AML-193 (cell line): ENCODE results near the gene DYNC1I2.
A peak's percentile ranks its signal among the peaks of the same experiment; 100 is the strongest.

Source experiments
- DNase-seq, 2 experiments: peaks; one replicate each; lab custom pipeline; 2025; lab: John Stamatoyannopoulos, UW

Gene DYNC1I2

DNA sequence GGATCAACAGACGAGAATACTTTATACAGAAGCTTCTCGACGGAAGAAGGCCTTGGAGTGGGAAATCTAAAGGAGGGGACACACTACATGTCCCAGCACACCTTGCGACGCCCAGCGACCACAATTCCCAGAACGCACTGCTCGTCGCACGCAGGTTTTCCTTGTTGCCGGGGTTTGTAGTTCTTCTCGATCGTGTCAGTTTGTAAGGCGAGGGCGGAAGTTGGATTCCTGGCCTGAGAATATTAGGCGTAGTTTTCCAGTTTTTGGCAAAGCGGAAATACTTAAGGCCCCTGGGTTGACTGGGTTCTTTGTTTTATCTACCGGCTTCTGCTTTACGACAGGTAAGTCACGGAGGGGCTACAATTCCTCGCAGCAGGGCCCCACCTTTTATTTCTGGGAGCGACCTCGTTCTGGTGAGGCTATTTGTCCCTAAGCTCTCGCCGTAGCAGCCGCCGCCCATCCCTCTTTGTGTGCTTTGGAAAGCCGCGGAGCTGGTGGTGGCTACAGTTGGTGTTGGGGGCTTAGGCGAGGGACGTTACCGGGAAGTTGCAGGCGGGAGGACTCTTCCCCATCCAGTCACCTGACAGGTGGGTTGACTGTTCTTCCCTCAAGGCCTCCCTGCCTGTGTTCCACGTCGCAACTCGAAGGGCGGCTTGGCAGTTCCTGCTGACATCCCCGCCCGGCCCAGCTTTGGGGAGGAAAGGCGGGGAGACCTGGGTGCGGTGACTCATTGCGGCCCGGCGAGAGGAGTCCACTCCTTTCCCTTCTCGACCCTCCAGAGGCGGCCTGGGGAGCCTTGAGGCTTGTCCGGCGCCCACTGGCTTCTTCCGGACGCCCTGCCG is at the start of gene DYNC1I2:
Gene DYNC1I2, plus strand, starts transcription at position 183 of the 842 bp plus-strand sequence. CDS start 2,687 bp downstream, outside the sequence.
- DNase-seq, result peak; percentile 57 to 63

DNA sequence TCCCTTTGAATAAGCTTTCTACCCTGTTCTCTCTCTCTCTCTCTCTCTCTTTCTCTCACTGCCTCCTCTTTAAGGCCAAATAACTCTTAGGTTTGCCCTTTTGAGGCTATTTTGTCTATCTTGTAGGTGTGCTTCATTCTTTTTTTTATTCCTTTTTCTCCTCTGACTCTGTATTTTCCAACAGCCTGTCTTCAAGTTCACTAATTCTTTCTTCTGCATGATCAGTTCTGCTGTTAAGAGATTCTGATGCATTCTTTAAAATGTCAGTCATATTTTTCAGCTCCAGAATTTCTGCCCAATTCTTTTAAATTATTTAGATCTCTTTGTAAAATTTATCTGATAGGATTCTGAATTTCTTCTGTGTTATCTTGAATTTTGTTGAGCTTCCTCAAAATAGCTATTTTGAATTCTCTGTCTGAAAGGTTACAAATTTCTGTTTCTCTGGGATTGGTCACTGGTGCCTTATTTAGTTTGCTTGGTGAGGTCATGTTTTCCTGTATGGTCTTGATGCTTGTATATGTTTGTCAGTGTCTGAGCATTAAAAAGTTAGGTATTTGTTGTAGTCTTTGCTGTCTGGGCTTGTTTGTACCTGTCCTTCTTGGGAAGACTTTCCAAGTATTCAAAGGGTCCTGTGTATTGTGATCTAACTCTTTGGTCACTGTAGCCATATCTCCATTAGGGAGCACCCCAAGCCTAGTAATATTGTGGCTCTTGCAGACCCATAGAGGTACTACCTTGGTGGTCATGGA is 35.4 kb upstream of the DYNC1I2 start:
- DNase-seq, result no peak

DNA sequence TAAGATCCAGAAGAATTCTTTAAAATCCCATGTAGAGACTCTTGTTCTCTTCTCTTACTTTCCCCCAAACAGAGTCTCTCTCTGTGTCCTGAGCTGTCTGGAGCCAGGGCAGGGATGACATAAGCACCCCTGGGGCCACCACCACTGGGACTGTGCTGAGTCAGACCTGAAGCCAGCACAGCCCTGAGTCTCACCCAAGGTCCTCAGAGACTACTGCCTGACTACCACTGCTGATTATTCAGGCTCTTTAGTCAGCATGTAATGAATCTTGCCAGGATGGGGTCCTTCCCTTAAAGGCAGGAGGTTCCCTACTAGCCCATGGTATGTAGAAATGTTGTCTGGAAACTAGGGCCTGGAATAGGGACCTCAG is 34.9 kb upstream of the DYNC1I2 start:
- DNase-seq, result no peak

GRCh38 chr2:171655586-171655985 is 31.7 kb upstream of the DYNC1I2 start:
- DNase-seq, result peak; percentile 75 to 84

DNA sequence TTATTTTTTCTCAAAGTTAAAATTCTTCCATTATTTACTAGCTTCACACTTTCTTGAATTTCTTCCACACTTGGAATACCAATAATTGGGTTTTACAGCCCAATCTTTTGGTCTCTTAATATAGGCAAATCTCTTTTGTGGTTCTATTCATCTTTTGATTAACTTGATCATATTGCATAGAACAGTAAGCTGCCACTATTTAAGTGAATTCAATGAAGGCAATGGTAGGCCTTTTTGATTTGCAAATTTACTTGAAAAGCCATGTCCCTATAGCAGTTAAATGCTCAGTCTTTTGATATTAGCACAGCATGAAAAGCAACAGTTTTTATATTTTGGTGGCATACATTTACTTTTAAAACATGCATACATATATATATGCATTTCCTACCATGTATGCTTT is 20.2 kb upstream of the DYNC1I2 start:
- no peak for DNase-seq

GRCh38 chr2:171668183-171668582 is 19.1 kb upstream of the DYNC1I2 start:
- no peak for DNase-seq

DNA sequence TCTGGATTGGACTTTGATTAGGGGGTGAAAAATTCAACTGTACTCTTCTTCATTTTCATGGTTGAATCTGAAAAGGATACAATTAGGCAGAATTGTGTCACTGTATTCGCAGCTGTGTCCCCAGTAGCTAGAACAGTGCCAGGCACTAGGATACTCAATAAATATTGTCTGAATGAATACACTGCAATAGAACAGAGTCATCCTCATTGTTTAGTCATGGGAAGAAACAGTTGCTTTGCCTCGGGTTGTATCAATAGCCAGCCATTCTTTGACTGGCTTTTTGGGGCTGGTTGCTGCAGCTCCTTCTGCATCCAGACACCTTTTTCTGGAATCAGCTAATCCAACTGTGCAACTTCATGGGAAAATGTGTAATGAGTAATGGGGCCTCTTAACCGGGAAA is 18.1 kb upstream of the DYNC1I2 start:
- DNase-seq, result no peak

DNA sequence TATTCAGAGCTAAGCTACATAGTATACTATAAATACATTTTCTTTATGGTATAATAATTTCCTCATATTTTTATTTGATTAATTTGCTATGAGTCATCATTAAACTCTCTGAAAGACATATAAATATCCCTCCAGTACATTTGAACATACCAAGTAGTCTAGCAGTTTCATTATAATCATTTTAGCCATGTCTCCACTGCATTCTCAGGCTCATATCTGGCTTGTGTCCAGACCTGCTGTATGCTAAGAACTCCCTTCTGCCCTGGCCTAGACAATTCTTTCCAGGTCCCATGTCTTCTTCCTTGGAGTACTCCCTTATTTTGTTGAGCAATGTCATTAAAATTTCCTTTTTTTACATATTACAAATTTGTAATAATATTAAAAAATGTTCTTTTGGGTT is 16.6 kb upstream of the DYNC1I2 start:
- no peak for DNase-seq

DNA sequence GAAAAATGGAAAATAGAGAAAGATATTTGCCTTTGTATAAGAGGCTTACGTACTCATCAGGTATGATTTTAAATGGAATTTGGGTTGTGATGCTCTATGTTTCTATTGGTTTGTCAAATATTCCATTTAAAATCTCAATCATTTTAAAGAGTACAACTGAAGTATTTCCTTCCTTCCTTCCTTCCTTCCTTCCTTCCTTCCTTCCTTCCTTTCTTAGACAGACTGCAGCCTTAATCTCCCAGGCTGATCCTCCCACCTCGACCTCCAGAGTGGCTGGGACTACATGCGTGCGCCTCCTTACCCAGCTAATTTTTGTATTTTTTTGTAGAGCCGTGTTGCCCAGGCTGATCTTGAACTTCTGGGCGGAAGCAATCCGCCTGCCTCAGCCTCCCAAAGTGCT is 15.4 kb upstream of the DYNC1I2 start:
- no peak for DNase-seq

- no peak for DNase-seq
Observed at GRCh38 chr2:171673905-171674304, 13.4 kb upstream of the DYNC1I2 start.

DNA sequence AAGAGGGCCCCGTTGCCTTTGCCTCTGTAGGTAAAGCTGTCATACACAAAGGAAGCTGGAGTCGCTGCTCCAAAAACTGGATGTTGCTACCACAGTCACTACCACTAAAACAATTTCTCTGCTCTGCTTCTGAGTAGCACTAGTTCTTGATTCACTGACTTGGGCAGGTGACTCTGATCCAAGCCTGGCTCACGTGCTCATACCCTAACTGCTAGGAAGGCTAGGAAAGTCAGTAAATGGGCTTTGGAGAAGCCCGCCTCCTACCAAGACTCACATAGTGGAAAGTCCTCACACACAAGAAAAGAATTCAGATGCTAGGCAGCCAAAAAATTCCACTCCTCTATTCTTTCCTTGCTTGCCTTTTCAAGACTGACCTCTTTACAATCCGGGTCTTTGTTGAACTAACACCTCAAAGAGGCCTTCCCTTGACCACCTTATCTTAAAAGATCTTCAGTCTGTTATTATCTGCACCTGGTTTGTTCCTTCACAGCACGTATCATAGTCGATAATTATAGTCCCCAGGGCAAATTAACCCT is 11.4 kb upstream of the DYNC1I2 start:
- no peak for DNase-seq

DNA sequence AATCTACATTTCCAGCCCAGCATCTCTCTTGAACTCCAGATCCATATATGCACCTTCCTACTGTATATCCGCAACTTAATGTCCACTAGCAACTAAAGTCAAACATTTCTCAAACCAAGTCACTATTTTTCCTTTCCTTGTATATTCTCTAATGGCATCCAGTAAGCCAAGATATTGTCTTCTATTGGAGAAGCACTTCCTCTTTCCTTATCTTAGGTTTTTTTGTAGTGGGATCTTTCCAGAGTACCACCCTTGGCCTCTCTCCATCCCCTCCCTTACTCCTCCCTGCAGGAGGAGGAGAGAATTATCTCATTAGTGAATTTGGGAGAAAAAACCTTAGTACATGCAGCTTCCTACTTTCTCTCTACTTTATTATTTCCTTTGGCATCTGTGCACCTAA is 8.7 kb upstream of the DYNC1I2 start:
- no peak for DNase-seq

- no peak for DNase-seq
Observed at GRCh38 chr2:171688129-171688465, 828 bp downstream of the DYNC1I2 start.

- DNase-seq, result no peak
Observed at GRCh38 chr2:171692331-171692730, 5.1 kb downstream of the DYNC1I2 start.

DNA sequence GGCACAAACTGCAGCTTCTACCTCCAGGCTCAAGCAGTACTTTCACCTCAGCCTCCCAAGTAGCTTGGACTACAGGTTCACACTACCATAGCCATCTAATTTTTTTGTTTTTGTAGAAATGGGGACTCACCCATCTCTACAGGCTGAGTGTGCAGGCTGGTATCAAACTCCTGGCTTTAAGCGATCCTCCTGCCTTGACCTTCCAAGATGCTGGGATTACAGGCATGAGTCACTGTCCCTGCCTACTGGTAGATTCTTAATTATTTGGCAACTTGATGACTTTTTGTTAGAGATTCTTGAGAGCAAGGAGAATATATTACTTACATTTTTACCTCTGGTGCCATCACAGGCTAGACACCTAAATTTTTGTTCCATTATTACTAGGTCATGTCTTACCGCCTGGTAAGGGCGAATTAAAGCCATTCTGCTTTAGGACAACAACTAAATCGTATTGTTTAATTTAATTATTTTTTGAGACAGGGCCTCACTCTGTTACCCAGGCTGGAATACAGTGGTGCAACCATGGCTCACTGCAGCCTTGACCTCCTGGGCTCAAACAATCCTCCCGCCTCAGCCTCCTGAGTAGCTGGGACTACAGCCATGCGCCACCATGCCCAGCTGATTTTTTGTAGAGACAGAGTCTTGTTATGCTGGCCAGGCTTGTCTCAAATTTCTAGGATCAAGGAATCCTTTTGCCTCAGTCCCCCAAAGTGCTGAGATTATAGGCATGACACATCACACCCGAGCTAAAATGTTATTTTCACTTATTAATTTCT is 15.7 kb downstream of the DYNC1I2 start:
- DNase-seq, result no peak

DNA sequence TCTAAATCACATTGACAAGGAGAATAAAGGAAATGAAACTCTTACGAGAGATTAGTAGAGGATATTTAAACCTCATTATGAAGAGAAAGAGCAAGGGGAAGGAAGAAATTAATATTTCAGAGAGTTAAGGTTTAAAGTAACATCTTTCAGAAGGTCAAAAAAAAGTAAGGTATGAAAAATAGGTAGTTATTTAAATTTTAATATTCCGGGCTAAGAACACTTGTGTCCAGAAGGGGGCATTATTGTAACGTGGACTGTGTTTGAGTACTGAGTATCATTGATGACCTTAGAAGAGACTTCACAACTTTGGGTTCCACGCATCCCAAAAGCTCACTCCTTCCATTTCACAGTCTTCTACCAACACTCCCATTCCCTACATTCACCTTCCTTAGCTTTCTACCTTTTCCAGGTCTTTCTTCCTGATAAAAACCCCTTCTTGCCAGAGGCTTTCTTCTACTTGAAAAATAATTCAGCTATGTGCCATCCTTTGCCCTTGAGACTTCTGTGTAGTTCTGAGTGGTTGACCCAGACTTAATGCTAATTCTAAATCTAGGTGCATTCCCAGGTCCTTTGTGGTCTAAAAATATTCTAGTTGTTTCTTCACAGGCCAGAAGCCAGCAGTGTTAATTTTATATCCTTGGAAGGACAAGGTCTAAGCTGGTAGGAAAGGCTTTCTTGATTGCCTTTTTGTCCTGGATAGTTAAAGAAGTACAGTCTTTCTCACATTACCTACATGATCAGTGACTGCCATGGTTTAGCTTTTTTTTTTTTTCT is 16.5 kb downstream of the DYNC1I2 start:
- DNase-seq, result peak; percentile 22 to 56

DNA sequence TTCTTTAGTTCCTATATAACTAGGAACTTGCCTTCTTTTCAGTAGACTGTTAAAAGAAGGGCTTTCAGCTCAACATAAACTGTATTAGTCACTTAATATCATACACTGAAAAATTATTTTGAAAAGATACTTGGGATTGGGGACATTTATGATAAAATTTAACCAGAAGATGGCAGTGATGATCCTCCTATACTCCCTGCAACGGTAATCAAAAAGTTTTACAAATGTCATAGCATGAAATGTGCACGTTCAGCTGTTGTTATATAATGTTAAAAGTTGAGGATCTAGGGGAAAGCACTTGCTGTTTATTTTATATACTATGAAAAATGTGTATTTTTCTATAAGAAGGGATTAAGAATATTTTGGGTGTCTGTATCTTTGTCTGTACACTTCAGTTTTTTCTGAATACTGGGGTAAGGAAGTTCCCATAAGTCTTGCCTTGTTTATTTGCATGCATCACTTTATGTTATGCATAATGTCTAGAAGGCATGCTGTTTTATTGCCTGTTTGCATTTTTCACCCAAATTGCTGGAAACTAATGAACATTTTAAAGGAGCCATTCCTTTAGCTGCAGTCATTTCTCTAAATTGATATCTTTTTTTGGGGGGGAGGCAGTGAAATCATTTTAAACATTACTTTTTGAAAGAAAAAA is 19.0 kb downstream of the DYNC1I2 start:
- peak; percentile 38 to 56 for DNase-seq

GRCh38 chr2:171707752-171708151 is 20.5 kb downstream of the DYNC1I2 start:
- DNase-seq, result no peak

DNA sequence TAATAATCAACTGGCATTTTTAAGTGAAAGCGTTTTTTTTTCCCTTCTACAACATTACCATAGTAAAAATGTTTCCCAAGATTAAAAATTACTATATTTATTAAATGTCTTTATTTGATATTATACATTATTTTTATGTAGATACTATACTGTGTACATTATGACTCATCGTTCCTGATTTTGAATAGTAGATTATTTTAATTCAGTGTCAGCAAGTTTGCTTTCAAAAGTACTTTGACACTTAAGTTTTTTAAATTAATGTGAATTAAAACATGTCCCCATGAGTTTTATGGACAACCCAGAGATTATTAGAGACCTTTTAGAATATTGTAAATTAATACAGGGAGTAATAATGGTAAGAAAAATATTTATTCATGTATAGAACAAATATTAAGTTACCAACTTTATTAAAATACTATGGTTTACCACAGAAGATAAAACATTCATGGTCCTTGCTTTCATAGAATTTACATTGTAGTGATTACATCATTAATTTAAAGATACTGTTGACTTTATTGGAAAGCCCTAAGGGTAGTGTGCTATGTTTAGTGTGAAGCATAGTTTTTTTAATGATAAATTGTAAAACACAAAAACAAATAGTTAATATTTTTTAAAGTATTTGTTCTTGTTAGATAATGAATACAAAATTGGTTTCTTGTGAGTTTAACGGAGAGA is 21.9 kb downstream of the DYNC1I2 start:
- DNase-seq, result no peak

DNA sequence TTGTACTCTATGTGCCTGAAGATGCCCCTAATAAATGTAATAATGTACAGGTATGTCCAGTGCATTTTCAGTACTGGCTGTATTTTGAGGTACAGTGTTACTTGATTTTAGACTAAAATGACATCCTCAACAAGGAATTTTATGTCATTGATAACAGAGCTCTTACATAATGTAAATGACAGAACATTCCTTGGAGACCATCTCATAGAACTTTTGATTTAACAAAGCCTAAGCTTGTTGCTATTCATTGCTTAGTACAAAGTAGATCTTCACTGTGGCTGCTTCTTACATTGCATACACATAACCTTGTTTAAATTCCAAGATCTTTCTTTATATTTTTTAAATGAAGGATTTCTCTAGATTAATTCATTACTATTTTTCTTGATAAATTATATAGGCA is 24.1 kb downstream of the DYNC1I2 start:
- no peak for DNase-seq

DNA sequence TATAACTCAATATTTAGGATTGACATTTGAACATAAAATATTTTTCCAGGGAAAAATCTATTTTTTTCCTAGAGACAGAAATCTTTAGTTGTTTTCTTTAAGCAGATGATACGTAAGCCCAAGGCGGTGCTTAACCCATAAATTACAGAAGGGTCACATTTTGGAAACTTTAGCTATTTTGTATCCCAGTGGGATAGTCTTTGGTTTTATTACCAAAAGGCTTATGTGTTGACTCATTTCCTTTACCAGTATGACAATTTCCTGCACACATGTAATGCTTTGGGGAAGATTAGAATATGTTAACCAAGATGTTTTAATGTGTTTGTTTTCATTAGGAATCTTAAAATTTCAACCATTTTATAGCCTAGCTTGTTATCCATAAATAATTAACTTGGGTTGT is 24.8 kb downstream of the DYNC1I2 start:
- DNase-seq, result peak in 1 of 2 experiments; percentile 24
